Right atrium auricular region (tissue), 2 donors: ENCODE results near the gene SLC22A23. TPM values are rescaled to one million over a fixed set of nuclear protein-coding genes. Genes with fewer than 3 reads are reported as not detected.

Experiments
- DNase-seq: peaks from one replicate; pipeline ENCODE4 v3.0.0-alpha.2; 2019; ENCODE audit warnings: low spot score
- H3K27ac ChIP-seq, 2 donors: fragments of 200-600 bp; sonication (generic); 1 replicate in 1 of 2; 2 replicates in 1 of 2; pipeline ENCODE4 v1.5.1; 2016 to 2019
- H3K27me3 ChIP-seq, 2 donors: fragments of 200-600 bp; sonication (generic); one replicate each; pipeline versions ENCODE4 v1.5.1 to v1.6.0; 2017 to 2019
- H3K36me3 ChIP-seq: fragments of 200-600 bp; sonication (generic); one replicate; pipeline ENCODE4 v1.5.1; 2016
- H3K4me1 ChIP-seq, 2 donors: fragments of 200-600 bp; sonication (generic); one replicate each; pipeline versions ENCODE4 v1.5.1 to v1.6.0; 2017 to 2019
- H3K4me3 ChIP-seq, 2 donors: fragments of 200-600 bp; sonication (generic); 1 replicate in 1 of 2; 2 replicates in 1 of 2; pipeline ENCODE4 v1.5.1; 2017 to 2019; ENCODE audit warnings: mild to moderate bottlenecking in 1 of 2, moderate library complexity in 1 of 2
- H3K9me3 ChIP-seq, 2 donors: fragments of 200-600 bp; sonication (generic); one replicate each; pipeline ENCODE4 v1.5.1; 2019
- total RNA-seq, 2 donors: library from RNA; depleted of rRNA; stranded (reverse); fragments of >200 nt; gene quantifications; one replicate each; pipeline ENCODE4 v1.1.0, GENCODE V29; 2016
- TF ChIP-seq, protein P1 (sequence below), 2 donors: fragments of 200-600 bp; sonication (generic); IDR thresholded peaks; one replicate each; pipeline ENCODE4 v1.5.1; 2019; ENCODE audit warnings: antibody characterized with exemption in 2 of 2

SLC22A23 gene
- total RNA-seq, 2 donors from 2014 or later: 2.9 to 7.2 TPM

GRCh38 chr6:3356824-3357420 lies 99.9 kb downstream of the SLC22A23 start:
- no peak overlapping the region for H3K4me3 ChIP-seq
- H3K9me3 ChIP-seq: no peaks in the 10 kb centered on the region
- no peak for DNase-seq

DNA sequence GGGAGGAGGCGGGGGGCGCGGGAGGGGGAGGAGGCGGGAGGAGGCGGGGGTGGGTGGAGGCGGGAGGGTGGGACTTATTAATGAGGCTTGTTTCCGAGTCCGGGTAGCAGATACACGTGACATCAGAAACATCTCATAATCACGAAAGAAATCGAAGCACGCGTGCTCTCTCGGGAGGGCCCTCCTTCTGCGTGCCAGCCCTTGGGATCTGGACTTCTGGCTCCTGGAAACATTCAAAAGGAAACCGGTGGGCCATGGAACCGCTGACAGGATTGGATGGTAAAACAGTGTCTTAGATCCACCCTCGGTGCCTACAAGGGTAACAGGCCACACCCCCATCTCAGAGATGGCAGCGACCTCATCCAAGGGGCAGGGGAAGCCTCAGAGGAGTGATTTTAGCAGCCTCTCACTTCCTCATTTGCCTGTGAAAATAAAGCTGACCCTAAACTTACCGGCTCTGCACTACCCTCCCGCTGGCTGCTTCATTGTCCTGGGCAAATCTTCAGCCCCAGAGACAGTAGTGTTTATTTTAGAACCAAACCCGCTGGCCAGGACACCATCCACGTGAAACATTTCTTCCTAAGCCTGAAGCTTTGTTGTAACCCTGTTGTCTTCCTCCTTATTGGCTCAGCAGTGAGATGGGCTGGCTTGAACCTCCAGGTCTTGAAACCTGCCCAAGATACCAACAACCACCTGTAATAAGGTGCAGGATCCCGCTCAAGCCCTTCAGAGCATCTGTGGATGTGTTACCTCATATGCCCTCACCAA lies 100.6 kb downstream of the SLC22A23 start:
- no peaks in the 10 kb centered on the region for H3K27me3 ChIP-seq
- TF ChIP-seq, protein P1, sequence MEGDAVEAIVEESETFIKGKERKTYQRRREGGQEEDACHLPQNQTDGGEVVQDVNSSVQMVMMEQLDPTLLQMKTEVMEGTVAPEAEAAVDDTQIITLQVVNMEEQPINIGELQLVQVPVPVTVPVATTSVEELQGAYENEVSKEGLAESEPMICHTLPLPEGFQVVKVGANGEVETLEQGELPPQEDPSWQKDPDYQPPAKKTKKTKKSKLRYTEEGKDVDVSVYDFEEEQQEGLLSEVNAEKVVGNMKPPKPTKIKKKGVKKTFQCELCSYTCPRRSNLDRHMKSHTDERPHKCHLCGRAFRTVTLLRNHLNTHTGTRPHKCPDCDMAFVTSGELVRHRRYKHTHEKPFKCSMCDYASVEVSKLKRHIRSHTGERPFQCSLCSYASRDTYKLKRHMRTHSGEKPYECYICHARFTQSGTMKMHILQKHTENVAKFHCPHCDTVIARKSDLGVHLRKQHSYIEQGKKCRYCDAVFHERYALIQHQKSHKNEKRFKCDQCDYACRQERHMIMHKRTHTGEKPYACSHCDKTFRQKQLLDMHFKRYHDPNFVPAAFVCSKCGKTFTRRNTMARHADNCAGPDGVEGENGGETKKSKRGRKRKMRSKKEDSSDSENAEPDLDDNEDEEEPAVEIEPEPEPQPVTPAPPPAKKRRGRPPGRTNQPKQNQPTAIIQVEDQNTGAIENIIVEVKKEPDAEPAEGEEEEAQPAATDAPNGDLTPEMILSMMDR (IDR thresholded peaks at IDR 0.05): no peak
- no peaks in the 10 kb centered on the region for H3K36me3 ChIP-seq
- H3K27ac ChIP-seq: peak overlapping the region; percentile 89 to 94
- no peaks in the 10 kb centered on the region for H3K9me3 ChIP-seq
- peaks cover 0 to 26% of the 10 kb centered on the region in 2 donors for H3K4me1 ChIP-seq
- peak; percentile 75 for DNase-seq
- peak overlapping the region; percentile 35 to 45 for H3K4me3 ChIP-seq

More at GRCh38 chr6:3356824-3357420, 99.9 kb downstream of the SLC22A23 start:
- H3K36me3 ChIP-seq: no peaks in the 10 kb centered on the region
- no peaks in the 10 kb centered on the region for H3K27me3 ChIP-seq
- peaks cover 0 to 26% of the 10 kb centered on the region in 2 donors for H3K4me1 ChIP-seq
- peak overlapping the region; percentile 89 to 94 for H3K27ac ChIP-seq
- TF ChIP-seq, protein P1 (IDR thresholded peaks at IDR 0.05): no peak

DNA sequence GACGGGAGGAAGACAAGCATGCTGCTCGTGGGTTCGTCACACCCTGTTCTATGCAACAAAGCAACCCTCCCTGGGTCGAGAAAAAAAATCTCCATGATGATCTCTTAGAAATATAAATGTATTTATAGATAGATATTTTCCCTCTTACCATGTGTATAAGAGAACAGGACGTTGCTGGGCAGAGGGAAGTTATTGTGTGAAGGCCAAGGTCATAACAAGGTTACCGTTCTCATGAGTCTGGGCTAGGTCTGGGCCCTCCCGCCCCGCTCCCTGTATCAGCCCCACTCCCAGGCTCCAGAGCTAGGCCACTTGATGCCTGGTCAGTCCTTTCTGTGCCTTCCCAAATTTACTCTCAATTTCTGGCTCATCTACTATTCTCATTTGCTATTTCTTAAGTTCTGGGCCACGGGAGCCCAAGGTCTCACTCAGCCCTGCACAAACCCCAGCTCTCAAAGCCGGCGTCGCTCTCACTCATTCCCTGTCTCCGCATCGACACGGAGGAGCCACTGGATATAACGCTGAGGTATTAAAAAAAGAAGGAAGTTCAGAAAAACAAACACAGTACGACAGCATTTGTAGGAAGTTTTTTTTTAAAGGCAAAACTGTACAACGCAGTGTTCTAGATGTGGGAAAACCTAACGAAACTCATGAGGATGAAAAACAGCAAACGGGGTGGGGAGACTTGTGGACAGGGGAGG lies 101.3 kb downstream of the SLC22A23 start:
- TF ChIP-seq, protein P1 (IDR thresholded peaks at IDR 0.05): no peak
- Histone ChIP-seq H3K27ac (peak overlapping the region; percentile 89 to 94), H3K36me3 (no peaks in the 10 kb centered on the region), H3K4me1 (peaks cover 0 to 29% of the 10 kb centered on the region in 2 donors), H3K4me3 (peak overlapping the region in 1 of 2 donors; percentile 45), H3K9me3 (no peaks in the 10 kb centered on the region), H3K27me3 (no peaks in the 10 kb centered on the region)
- DNase-seq: no peak

GRCh38 chr6:3355011-3355357 lies 101.9 kb downstream of the SLC22A23 start:
- Histone ChIP-seq H3K36me3 (no peaks in the 10 kb centered on the region), H3K4me1 (peaks cover 0 to 31% of the 10 kb centered on the region in 2 donors), H3K27me3 (no peaks in the 10 kb centered on the region), H3K4me3 (no peak overlapping the region), H3K27ac (peak overlapping the region; percentile 89 to 94), H3K9me3 (no peaks in the 10 kb centered on the region)
- TF ChIP-seq, protein P1 (IDR thresholded peaks at IDR 0.05): no peak
- DNase-seq: no peak

- no peak overlapping the region for H3K4me3 ChIP-seq
- no peaks in the 10 kb centered on the region for H3K9me3 ChIP-seq
- peaks cover 0 to 31% of the 10 kb centered on the region in 2 donors for H3K4me1 ChIP-seq
- no peak overlapping the region for H3K27ac ChIP-seq
- H3K36me3 ChIP-seq: no peaks in the 10 kb centered on the region
- no peak for DNase-seq
- TF ChIP-seq, protein P1 (IDR thresholded peaks at IDR 0.05): no peak
- H3K27me3 ChIP-seq: no peaks in the 10 kb centered on the region
Measured at GRCh38 chr6:3353939-3354338, 102.9 kb downstream of the SLC22A23 start.
